Measurements from ENCODE around the gene MAML3.

- TF ChIP-seq CTCF (IDR thresholded peaks at IDR 0.05) (no peak), POLR2A (IDR thresholded peaks at IDR 0.05) (no peak)
Measured at GRCh38 chr4:139872274-139872673, 281.7 kb downstream of the MAML3 start.

All from lower leg skin (tissue), 3 donors.